NCI-H2171 treated with DMSO at 0.1 percent for 48 hours (cell line): ENCODE data around the gene PANK3.
"Not testable (repeated sequence)": the region's sequence is repeated elsewhere in the genome, so short reads cannot be mapped to it uniquely, and the experiment has no call there.

ENCODE experiments used
- DNase-seq: peaks from one replicate; lab custom pipeline; 2025; lab: John Stamatoyannopoulos, UW

Gene PANK3

GRCh38 chr5:168578538-168579487 is at the start of gene PANK3:
TSS of gene PANK3 (minus strand) at chr5:168579368. CDS start at chr5:168579283, 85 bp downstream.
- DNase-seq = peak; percentile 68

GRCh38 chr5:168624850-168625364 is 45.7 kb upstream of the PANK3 start:
- no peak for DNase-seq

- no peak for DNase-seq
These were observed 41.6 kb upstream of the PANK3 start for GRCh38 chr5:168620807-168621206.

- no peak for DNase-seq
These were observed 35.5 kb upstream of the PANK3 start for GRCh38 chr5:168614661-168615060.

- no peak for DNase-seq
These were observed 34.8 kb upstream of the PANK3 start for GRCh38 chr5:168613996-168614395.

GRCh38 chr5:168613396-168613795 is 34.2 kb upstream of the PANK3 start:
- DNase-seq = no peak

- no peak for DNase-seq
These were observed 33.8 kb upstream of the PANK3 start for GRCh38 chr5:168612996-168613395.

- DNase-seq = no peak
These were observed 33.0 kb upstream of the PANK3 start for GRCh38 chr5:168612123-168612522.

- DNase-seq = no peak
These were observed 32.0 kb upstream of the PANK3 start for GRCh38 chr5:168611165-168611564.

- no peak for DNase-seq
These were observed 30.8 kb upstream of the PANK3 start for GRCh38 chr5:168609806-168610482.

- no peak for DNase-seq
These were observed 29.7 kb upstream of the PANK3 start for GRCh38 chr5:168608821-168609220.

- DNase-seq = no peak
These were observed 29.2 kb upstream of the PANK3 start for GRCh38 chr5:168608386-168608785.

- DNase-seq = no peak
These were observed 28.8 kb upstream of the PANK3 start for GRCh38 chr5:168607946-168608345.

GRCh38 chr5:168606562-168606961 is 27.4 kb upstream of the PANK3 start:
- no peak for DNase-seq

GRCh38 chr5:168604436-168604835 is 25.3 kb upstream of the PANK3 start:
- DNase-seq = no peak

GRCh38 chr5:168603746-168604145 is 24.6 kb upstream of the PANK3 start:
- no peak for DNase-seq

- DNase-seq = no peak
These were observed 23.3 kb upstream of the PANK3 start for GRCh38 chr5:168602517-168602916.

- peak; percentile 33 for DNase-seq
These were observed 22.8 kb upstream of the PANK3 start for GRCh38 chr5:168601972-168602371.

GRCh38 chr5:168600409-168600808 is 21.2 kb upstream of the PANK3 start:
- peak; percentile 85 for DNase-seq

GRCh38 chr5:168599826-168600225 is 20.7 kb upstream of the PANK3 start:
- no peak for DNase-seq

GRCh38 chr5:168598639-168599038 is 19.5 kb upstream of the PANK3 start:
- DNase-seq = no peak

GRCh38 chr5:168596927-168597326 is 17.8 kb upstream of the PANK3 start:
- DNase-seq = no peak

- DNase-seq = not testable (repeated sequence)
These were observed 17.0 kb upstream of the PANK3 start for GRCh38 chr5:168596122-168596521.
